Endothelial cell of umbilical vein (primary cell): ENCODE measurements around the gene ZGLP1. TPM values are rescaled to one million over a fixed set of nuclear protein-coding genes. Genes with fewer than 3 reads are reported as not detected.

ENCODE experiments used
- BruUV-seq: library from RNA; stranded (reverse); fragments of 400-500 nt; replicated peaks from 2 replicates; lab custom pipeline; 2021; lab: Mats Ljungman, UMichigan
- CTCF ChIA-PET: fragments of 300-600, 350-600 bp; sonication (Branson Sonifier 250); formaldehyde crosslinking; loops from one replicate; lab custom pipeline; 2021; ENCODE audit warnings: antibody characterized with exemption, inconsistent platforms; lab: Charles Lee
- POLR2A ChIA-PET: fragments of 300-600, 350-600 bp; sonication (Branson Sonifier 250); formaldehyde crosslinking; loops from one replicate; lab custom pipeline; 2021; ENCODE audit warnings: antibody characterized with exemption, inconsistent platforms; lab: Charles Lee
- DNase-seq: peaks from one replicate; pipeline ENCODE4 v3.0.0-alpha.2; 2011; ENCODE audit warnings: low read depth, low spot score
- FAIRE-seq: peaks from 2 replicates; lab custom pipeline; 2011; peaks lifted over from hg19 to GRCh38; lab: Jason Lieb, UNC
- H2AFZ ChIP-seq: 2 replicates; pipeline ENCODE4 v1.6.0; 2012; ENCODE audit warnings: low read depth, low read length, control low read depth, inconsistent platforms
- H3K27ac ChIP-seq: 2 replicates; pipeline ENCODE4 v1.5.1; 2011; ENCODE audit warnings: low read depth, mild to moderate bottlenecking, control low read depth, low read length, moderate library complexity; ENCODE audit not compliant: insufficient read depth
- H3K27me3 ChIP-seq, 2 experiments: 2 replicates each; pipeline versions ENCODE4 v1.6.0 to v1.6.1; 2011; ENCODE audit warnings: low read length in 2 of 2, mixed read lengths in 1 of 2; ENCODE audit not compliant: control insufficient read depth in 2 of 2, insufficient read depth in 2 of 2
- H3K36me3 ChIP-seq, 2 experiments: 2 replicates in 1 of 2; 3 replicates in 1 of 2; pipeline ENCODE4 v1.5.1; 2011; ENCODE audit warnings: low read length in 2 of 2, mild to moderate bottlenecking in 1 of 2, moderate library complexity in 1 of 2; ENCODE audit not compliant: control insufficient read depth in 2 of 2, insufficient read depth in 2 of 2; ENCODE audit errors: extremely low read depth in 1 of 2
- H3K4me1 ChIP-seq: 3 replicates; pipeline ENCODE4 v1.5.1; 2011; ENCODE audit warnings: mild to moderate bottlenecking, low read length; ENCODE audit not compliant: control insufficient read depth, insufficient read depth; ENCODE audit errors: extremely low read depth
- H3K4me2 ChIP-seq: 2 replicates; pipeline ENCODE4 v1.6.1; 2011; ENCODE audit warnings: low read length, control low read depth, mixed read lengths; ENCODE audit not compliant: insufficient read depth
- H3K4me3 ChIP-seq, 3 experiments: fragments of 200-600 bp in 1 of 3; sonication (generic), shearing (Covaris generic) in 1 of 3; replicated peaks in 1 of 3; 2 replicates each; pipeline ENCODE4 v1.5.1; 2011 to 2016; ENCODE audit warnings: control low read depth in 3 of 3, low read length in 3 of 3, mild to moderate bottlenecking in 2 of 3, inconsistent platforms in 1 of 3, low read depth in 1 of 3, moderate library complexity in 1 of 3; ENCODE audit not compliant: insufficient read depth in 1 of 3
- H3K79me2 ChIP-seq: 2 replicates; pipeline ENCODE4 v1.6.0; 2012; ENCODE audit warnings: low read length, inconsistent platforms; ENCODE audit not compliant: control insufficient read depth, insufficient read depth
- H3K9ac ChIP-seq: replicated peaks from 2 replicates; pipeline ENCODE3; 2011; ENCODE audit warnings: low read length, control low read depth; ENCODE audit not compliant: insufficient read depth; ENCODE audit errors: extremely low read depth
- H3K9me1 ChIP-seq: replicated peaks from 3 replicates; pipeline ENCODE4 v1.6.0; 2011; ENCODE audit warnings: mild to moderate bottlenecking, low read length; ENCODE audit not compliant: control insufficient read depth, insufficient read depth; ENCODE audit errors: extremely low read depth
- H3K9me3 ChIP-seq: replicated peaks from 2 replicates; pipeline ENCODE4 v1.5.1; 2012; ENCODE audit warnings: low read length, inconsistent platforms; ENCODE audit not compliant: control insufficient read depth, insufficient read depth
- H4K20me1 ChIP-seq: replicated peaks from 2 replicates; pipeline ENCODE3; 2011; ENCODE audit warnings: mild to moderate bottlenecking, low read length; ENCODE audit not compliant: control insufficient read depth, insufficient read depth; ENCODE audit errors: extremely low read depth
- EZH2 ChIP-seq: IDR thresholded peaks from 2 replicates; pipeline ENCODE4 v1.6.1; 2012; ENCODE audit warnings: borderline replicate concordance, low read depth, mild to moderate bottlenecking, moderate library complexity, low read length, inconsistent platforms; ENCODE audit not compliant: severe bottlenecking
- JUN ChIP-seq: IDR thresholded peaks from 2 replicates; pipeline ENCODE4 v1.6.1; 2011; ENCODE audit warnings: borderline replicate concordance, low read depth; ENCODE audit not compliant: insufficient read length, insufficient read depth
- MYC ChIP-seq: IDR thresholded peaks from one replicate; pipeline ENCODE4 v1.6.1; 2011; ENCODE audit warnings: mild to moderate bottlenecking, low read depth, low read length
- POLR2A ChIP-seq: IDR thresholded peaks from 2 replicates; pipeline ENCODE4 v1.6.1; 2012; ENCODE audit warnings: low read depth, mild to moderate bottlenecking, control low read depth, low read length
- POLR2AphosphoS5 ChIP-seq: IDR thresholded peaks from 2 replicates; pipeline ENCODE4 v1.6.1; 2012; ENCODE audit warnings: low read depth, mild to moderate bottlenecking, control low read depth, low read length, moderate library complexity; ENCODE audit not compliant: insufficient read depth
- dilution Hi-C: fragments of 300-500 bp; cut with MboI; formaldehyde crosslinking; loops from one replicate; pipeline ENCODE4 v1.15.0; 2019; ENCODE audit warnings: low sequenced_read_pairs; ENCODE audit not compliant: extremely low pct_ligation_motif_present
- intact Hi-C: fragments of 100-400 bp; cut with micrococcal nuclease; formaldehyde crosslinking; loops from one replicate; pipeline ENCODE4 v1.10.0; 2022
- polyA plus RNA-seq, 4 experiments: library from polyadenylated mRNA; depleted of rRNA in 3 of 4; stranded (reverse) in 3 of 4; unstranded in 1 of 4; fragments of >200 nt; gene quantifications; 2 replicates each; pipeline versions ENCODE4 v1.2.1 to v1.2.3, GENCODE V29; 2011 to 2012; ENCODE audit warnings: missing spikeins in 1 of 4
- total RNA-seq: library from RNA; stranded (reverse); gene quantifications from 2 replicates; pipeline ENCODE4 v1.2.3, GENCODE V29; 2021
- TF ChIP-seq, protein P1 (sequence below), 2 donors: IDR thresholded peaks; 1 replicate in 1 of 2; 2 replicates in 1 of 2; pipeline ENCODE4 v1.5.1; 2011; ENCODE audit warnings: low read length in 2 of 2, mild to moderate bottlenecking in 2 of 2, moderate library complexity in 2 of 2, control low read depth in 1 of 2, inconsistent platforms in 1 of 2, low read depth in 1 of 2; ENCODE audit not compliant: insufficient read depth in 1 of 2; ENCODE audit errors: extremely low read depth in 1 of 2
- TF ChIP-seq, protein P2 (sequence below): IDR thresholded peaks from 2 replicates; pipeline ENCODE4 v1.6.1; 2011; ENCODE audit not compliant: insufficient read depth, insufficient read length

The ZGLP1 gene
- total and polyA plus RNA-seq, 2 donors (not counting 3 experiments of a cell fraction or from before 2014, with no cell fraction given) = 1.6 to 2.9 TPM

DNA sequence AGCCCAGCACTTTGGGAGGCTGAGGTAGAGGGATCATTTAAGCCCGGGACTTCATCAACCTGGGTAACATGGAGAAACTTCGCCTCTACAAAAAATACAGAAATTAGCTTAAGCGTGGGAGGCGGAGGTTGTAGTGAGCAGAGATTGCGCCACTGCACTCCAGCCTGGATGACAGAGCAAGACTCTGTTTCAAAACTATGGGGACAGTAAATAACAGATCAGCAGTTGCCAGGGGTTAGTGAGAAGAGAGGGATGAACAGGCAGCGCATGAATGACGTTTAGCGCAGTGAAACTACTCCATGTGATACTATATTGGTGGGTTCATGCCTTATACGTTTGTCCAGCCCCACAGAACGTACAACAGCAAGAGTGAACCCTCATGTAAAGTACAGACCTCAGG lies 36.9 kb upstream of the ZGLP1 start:
- H3K9ac ChIP-seq = no peak overlapping the region
- no peaks in the 10 kb centered on the region for H3K9me1 ChIP-seq
- dilution Hi-C loops (no loop called here), intact Hi-C loops (no loop called here)
- H3K27ac ChIP-seq = no peak overlapping the region
- no peaks in the 10 kb centered on the region for H3K9me3 ChIP-seq
- POLR2A ChIA-PET = no interaction called here
- TF ChIP-seq JUN (no peak), POLR2AphosphoS5 (no peak), MYC (no peak), EZH2 (no peak), POLR2A (no peak)
- TF ChIP-seq, protein P1, sequence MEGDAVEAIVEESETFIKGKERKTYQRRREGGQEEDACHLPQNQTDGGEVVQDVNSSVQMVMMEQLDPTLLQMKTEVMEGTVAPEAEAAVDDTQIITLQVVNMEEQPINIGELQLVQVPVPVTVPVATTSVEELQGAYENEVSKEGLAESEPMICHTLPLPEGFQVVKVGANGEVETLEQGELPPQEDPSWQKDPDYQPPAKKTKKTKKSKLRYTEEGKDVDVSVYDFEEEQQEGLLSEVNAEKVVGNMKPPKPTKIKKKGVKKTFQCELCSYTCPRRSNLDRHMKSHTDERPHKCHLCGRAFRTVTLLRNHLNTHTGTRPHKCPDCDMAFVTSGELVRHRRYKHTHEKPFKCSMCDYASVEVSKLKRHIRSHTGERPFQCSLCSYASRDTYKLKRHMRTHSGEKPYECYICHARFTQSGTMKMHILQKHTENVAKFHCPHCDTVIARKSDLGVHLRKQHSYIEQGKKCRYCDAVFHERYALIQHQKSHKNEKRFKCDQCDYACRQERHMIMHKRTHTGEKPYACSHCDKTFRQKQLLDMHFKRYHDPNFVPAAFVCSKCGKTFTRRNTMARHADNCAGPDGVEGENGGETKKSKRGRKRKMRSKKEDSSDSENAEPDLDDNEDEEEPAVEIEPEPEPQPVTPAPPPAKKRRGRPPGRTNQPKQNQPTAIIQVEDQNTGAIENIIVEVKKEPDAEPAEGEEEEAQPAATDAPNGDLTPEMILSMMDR (IDR thresholded peaks at IDR 0.05; ENCODE audit: extremely low read depth in 1 of 2, insufficient read depth in 1 of 2, low read depth in 1 of 2, low read length in 2 of 2) = no peak
- TF ChIP-seq, protein P2, sequence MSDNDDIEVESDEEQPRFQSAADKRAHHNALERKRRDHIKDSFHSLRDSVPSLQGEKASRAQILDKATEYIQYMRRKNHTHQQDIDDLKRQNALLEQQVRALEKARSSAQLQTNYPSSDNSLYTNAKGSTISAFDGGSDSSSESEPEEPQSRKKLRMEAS = no peak
- no peaks in the 10 kb centered on the region for H3K4me1 ChIP-seq
- peaks cover 0 to 8% of the 10 kb centered on the region in 2 experiments for H3K36me3 ChIP-seq
- H3K4me3 ChIP-seq = no peak overlapping the region
- no peaks in the 10 kb centered on the region for H3K27me3 ChIP-seq
- H3K79me2 ChIP-seq = no peaks in the 10 kb centered on the region
- DNase-seq = no peak
- BruUV-seq = no TSS peak
- CTCF ChIA-PET = no interaction called here
- no peak for FAIRE-seq
- no peak overlapping the region for H3K4me2 ChIP-seq
- no peaks in the 10 kb centered on the region for H4K20me1 ChIP-seq
- no peak overlapping the region for H2AFZ ChIP-seq
